PC-3 (cell line): ENCODE measurements around the gene CD40. TPM values are rescaled to one million over a fixed set of nuclear protein-coding genes. Genes with fewer than 3 reads are reported as not detected.

Experiments used
- ATAC-seq: fragments of 200-7000 bp; cut with Tn5 transposase; 2 replicates; pipeline ENCODE4 v1.9.1; 2020; ENCODE audit warnings: mild to moderate bottlenecking, moderate library complexity
- BruUV-seq: library from RNA; stranded (reverse); fragments of 400-500 nt; replicated peaks from 2 replicates; lab custom pipeline; 2021; lab: Mats Ljungman, UMichigan
- CTCF ChIA-PET: fragments of 300-600 bp; sonication (Branson Sonifier 250); formaldehyde crosslinking; loops from one replicate; lab custom pipeline; 2022; ENCODE audit warnings: antibody characterized with exemption; lab: Charles Lee
- POLR2A ChIA-PET: fragments of 300-600 bp; sonication (Branson Sonifier 250); formaldehyde crosslinking; loops from one replicate; lab custom pipeline; 2022; ENCODE audit warnings: antibody characterized with exemption; ENCODE audit not compliant: unreplicated experiment; lab: Charles Lee
- DNase-seq: peaks from one replicate; pipeline ENCODE4 v3.0.0-alpha.2; 2015
- H2AFZ ChIP-seq: fragments of 300-600 bp; sonication (generic); 2 replicates; pipeline ENCODE4 v1.6.0; 2016; ENCODE audit warnings: antibody characterized with exemption, low read length
- H3F3A ChIP-seq: fragments of 300-600 bp; sonication (generic); one replicate; pipeline ENCODE4 v1.6.0; 2017; ENCODE audit warnings: antibody characterized with exemption, low read length, control low read depth, mild to moderate bottlenecking; ENCODE audit not compliant: unreplicated experiment
- H3K27ac ChIP-seq: fragments of 300-600 bp; sonication (generic); 2 replicates; pipeline ENCODE4 v1.5.1; 2016; ENCODE audit warnings: mild to moderate bottlenecking, low read length
- H3K27me3 ChIP-seq: fragments of 300-600 bp; sonication (generic); 2 replicates; pipeline ENCODE4 v1.6.1; 2016; ENCODE audit warnings: low read length, mixed read lengths
- H3K36me3 ChIP-seq: fragments of 300-600 bp; sonication (generic); 2 replicates; pipeline ENCODE4 v1.6.1; 2016; ENCODE audit warnings: low read depth, mixed run types, low read length, mixed read lengths
- H3K4me1 ChIP-seq: fragments of 300-600 bp; sonication (generic); 2 replicates; pipeline ENCODE4 v1.5.1; 2016; ENCODE audit warnings: low read length; ENCODE audit not compliant: insufficient read depth
- H3K4me2 ChIP-seq: fragments of 300-600 bp; sonication (generic); 2 replicates; pipeline ENCODE4 v1.6.0; 2016; ENCODE audit warnings: low read length
- H3K4me3 ChIP-seq: fragments of 300-600 bp; sonication (generic); 2 replicates; pipeline ENCODE4 v1.5.1; 2016; ENCODE audit warnings: mild to moderate bottlenecking, low read length, mixed read lengths
- H3K79me2 ChIP-seq: fragments of 300-600 bp; sonication (generic); 2 replicates; pipeline ENCODE4 v1.6.1; 2017; ENCODE audit warnings: low read length, mixed read lengths
- H3K9ac ChIP-seq: fragments of 300-600 bp; sonication (generic); 2 replicates; pipeline ENCODE4 v1.6.0; 2016; ENCODE audit warnings: mild to moderate bottlenecking, low read length
- H3K9me2 ChIP-seq: fragments of 300-600 bp; sonication (generic); replicated peaks from 2 replicates; pipeline ENCODE4 v1.6.1; 2016; ENCODE audit warnings: mixed run types, low read length, mixed read lengths
- H3K9me3 ChIP-seq: fragments of 300-600 bp; sonication (generic); 2 replicates; pipeline ENCODE4 v1.6.1; 2016; ENCODE audit warnings: low read length, mixed read lengths
- H4K20me1 ChIP-seq: fragments of 300-600 bp; sonication (generic); 2 replicates; pipeline ENCODE4 v1.6.1; 2016; ENCODE audit warnings: low read length, mixed read lengths
- EZH2 ChIP-seq: fragments of 300-600 bp; sonication (generic); IDR thresholded peaks from one replicate; pipeline ENCODE4 v1.6.1; 2017; ENCODE audit warnings: antibody characterized with exemption, mild to moderate bottlenecking, low read length; ENCODE audit not compliant: unreplicated experiment
- EZH2phosphoT487 ChIP-seq: fragments of 300-600 bp; sonication (generic); IDR thresholded peaks from 2 replicates; pipeline ENCODE4 v1.6.1; 2018; ENCODE audit warnings: mild to moderate bottlenecking, antibody characterized with exemption, low read length, borderline replicate concordance
- intact Hi-C: fragments of 100-400 bp; cut with micrococcal nuclease; formaldehyde crosslinking; loops from 2 replicates; pipeline ENCODE4 v1.9.0; 2023
- total RNA-seq: library from RNA; depleted of rRNA; stranded (reverse); fragments of >200 nt; gene quantifications from 2 replicates; pipeline ENCODE4 v1.2.3, GENCODE V29; 2014
- TF ChIP-seq, protein P1 (sequence below): fragments of 300-600 bp; sonication (generic); conservative IDR thresholded peaks from 2 replicates; pipeline ENCODE4 v1.5.1; 2017; ENCODE audit warnings: antibody characterized with exemption, low read depth, mild to moderate bottlenecking, low read length

The CD40 gene
- total RNA-seq, 1 experiment from 2014 or later = 4.6 TPM

DNA sequence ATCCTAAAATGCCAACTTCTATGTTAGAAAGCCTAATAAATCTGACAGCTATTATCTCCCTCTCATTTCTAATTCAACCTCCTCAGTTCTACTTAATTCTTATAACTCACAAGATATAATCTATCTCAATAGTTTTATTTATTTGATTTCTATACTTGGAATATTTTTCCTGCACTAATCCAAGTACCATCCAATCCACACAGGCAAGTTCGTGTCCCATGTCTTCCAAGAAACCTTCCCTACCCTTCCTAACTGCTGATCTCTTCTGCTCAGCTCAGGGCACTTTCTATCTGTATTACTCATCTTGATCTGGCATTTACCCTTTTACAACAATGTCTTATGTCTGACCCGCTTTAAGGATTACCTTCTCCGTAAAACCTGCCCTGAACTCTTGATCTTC lies 46.5 kb upstream of the CD40 start:
- H3K27me3 ChIP-seq = no peaks in the 10 kb centered on the region
- no TSS peak for BruUV-seq
- no peak overlapping the region for H3K4me2 ChIP-seq
- no peaks in the 10 kb centered on the region for H3K79me2 ChIP-seq
- intact Hi-C loops = no loop called here
- H3K36me3 ChIP-seq = peaks cover 42% of the 10 kb centered on the region
- H3K27ac ChIP-seq = no peak overlapping the region
- no peak overlapping the region for H2AFZ ChIP-seq
- no peaks in the 10 kb centered on the region for H3F3A ChIP-seq
- H4K20me1 ChIP-seq = no peaks in the 10 kb centered on the region
- CTCF ChIA-PET = no interaction called here
- TF ChIP-seq EZH2phosphoT487 (no peak), EZH2 (no peak)
- TF ChIP-seq, protein P1, sequence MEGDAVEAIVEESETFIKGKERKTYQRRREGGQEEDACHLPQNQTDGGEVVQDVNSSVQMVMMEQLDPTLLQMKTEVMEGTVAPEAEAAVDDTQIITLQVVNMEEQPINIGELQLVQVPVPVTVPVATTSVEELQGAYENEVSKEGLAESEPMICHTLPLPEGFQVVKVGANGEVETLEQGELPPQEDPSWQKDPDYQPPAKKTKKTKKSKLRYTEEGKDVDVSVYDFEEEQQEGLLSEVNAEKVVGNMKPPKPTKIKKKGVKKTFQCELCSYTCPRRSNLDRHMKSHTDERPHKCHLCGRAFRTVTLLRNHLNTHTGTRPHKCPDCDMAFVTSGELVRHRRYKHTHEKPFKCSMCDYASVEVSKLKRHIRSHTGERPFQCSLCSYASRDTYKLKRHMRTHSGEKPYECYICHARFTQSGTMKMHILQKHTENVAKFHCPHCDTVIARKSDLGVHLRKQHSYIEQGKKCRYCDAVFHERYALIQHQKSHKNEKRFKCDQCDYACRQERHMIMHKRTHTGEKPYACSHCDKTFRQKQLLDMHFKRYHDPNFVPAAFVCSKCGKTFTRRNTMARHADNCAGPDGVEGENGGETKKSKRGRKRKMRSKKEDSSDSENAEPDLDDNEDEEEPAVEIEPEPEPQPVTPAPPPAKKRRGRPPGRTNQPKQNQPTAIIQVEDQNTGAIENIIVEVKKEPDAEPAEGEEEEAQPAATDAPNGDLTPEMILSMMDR = no peak
- H3K9me2 ChIP-seq = no peaks in the 10 kb centered on the region
- no peak overlapping the region for H3K9ac ChIP-seq
- no peak for ATAC-seq
- no peaks in the 10 kb centered on the region for H3K4me1 ChIP-seq
- POLR2A ChIA-PET = no interaction called here
- H3K4me3 ChIP-seq = no peak overlapping the region
- no peak for DNase-seq
- H3K9me3 ChIP-seq = no peaks in the 10 kb centered on the region

DNA sequence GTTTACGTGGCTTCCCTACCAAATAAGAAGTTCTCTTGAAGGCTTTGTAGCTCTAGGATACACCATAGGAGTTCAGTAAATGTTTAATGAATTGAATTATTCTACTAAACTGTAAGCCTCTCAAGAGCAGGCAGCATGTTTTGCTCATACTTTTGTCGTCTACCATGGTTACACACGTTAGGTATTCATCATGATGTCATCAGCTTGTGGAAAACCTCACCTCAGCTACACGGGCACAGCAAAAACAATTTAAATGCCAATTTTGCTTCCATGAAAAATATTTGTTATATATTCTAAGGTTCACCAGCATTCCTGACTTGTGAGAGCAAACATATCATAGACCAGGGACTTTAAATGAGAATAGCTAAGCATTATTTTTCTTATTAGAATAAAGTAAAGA lies 45.1 kb upstream of the CD40 start:
- no peak overlapping the region for H2AFZ ChIP-seq
- H3K4me1 ChIP-seq = no peaks in the 10 kb centered on the region
- H3F3A ChIP-seq = no peaks in the 10 kb centered on the region
- 0 out of 2 replicates have a peak, but pooled peaks cover 6% of the 10 kb centered on the region for H3K79me2 ChIP-seq
- CTCF ChIA-PET = no interaction called here
- H3K4me3 ChIP-seq = no peak overlapping the region
- peaks cover 41% of the 10 kb centered on the region for H3K36me3 ChIP-seq
- POLR2A ChIA-PET = no interaction called here
- H3K27ac ChIP-seq = no peak overlapping the region
- intact Hi-C loops = no loop called here
- no peaks in the 10 kb centered on the region for H3K27me3 ChIP-seq
- H4K20me1 ChIP-seq = peaks cover 9% of the 10 kb centered on the region; the same call in 1 of the 2 replicates
- TF ChIP-seq, protein P1 = no peak
- no peak for TF ChIP-seq EZH2phosphoT487
- H3K9me3 ChIP-seq = no peaks in the 10 kb centered on the region
- H3K4me2 ChIP-seq = no peak overlapping the region
- BruUV-seq = no TSS peak
- ATAC-seq = no peak
- no peak overlapping the region for H3K9ac ChIP-seq
- no peak for DNase-seq
- H3K9me2 ChIP-seq = no peaks in the 10 kb centered on the region

DNA sequence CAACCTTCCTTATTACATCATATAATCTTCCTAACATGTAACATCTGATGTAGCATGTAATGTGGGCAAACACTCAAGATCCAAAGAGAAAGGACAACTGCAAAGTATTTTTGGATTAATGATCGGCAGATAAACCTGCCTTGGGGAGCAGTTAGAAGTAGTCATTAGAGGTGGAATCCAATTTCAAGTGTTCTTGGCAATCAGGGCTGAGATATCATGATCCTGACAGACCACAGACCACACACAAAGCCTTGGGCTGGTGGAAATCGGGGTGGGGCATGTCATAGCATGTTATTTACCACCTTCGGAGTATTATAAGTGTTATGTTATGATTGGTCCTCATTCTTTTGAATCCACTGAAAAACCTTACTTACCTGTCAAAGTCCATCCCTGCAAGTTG lies 44.7 kb upstream of the CD40 start:
- Histone ChIP-seq H3K4me2 (no peak overlapping the region), H3K36me3 (peaks cover 41% of the 10 kb centered on the region), H3K9ac (no peak overlapping the region), H3F3A (no peaks in the 10 kb centered on the region), H3K9me3 (no peaks in the 10 kb centered on the region), H3K27ac (no peak overlapping the region), H3K9me2 (no peaks in the 10 kb centered on the region), H3K4me1 (no peaks in the 10 kb centered on the region), H3K79me2 (peaks cover 10% of the 10 kb centered on the region; the same call in 1 of the 2 replicates), H2AFZ (no peak overlapping the region), H4K20me1 (peaks cover 12% of the 10 kb centered on the region; the same call in 1 of the 2 replicates), H3K27me3 (no peaks in the 10 kb centered on the region), H3K4me3 (no peak overlapping the region)
- CTCF ChIA-PET = no interaction called here
- TF ChIP-seq EZH2phosphoT487 (no peak), EZH2 (no peak)
- TF ChIP-seq, protein P1 = no peak
- POLR2A ChIA-PET = interaction anchor here (0.6 kb wide), 1 partner anchor 934 kb away, joined by 8 read pairs; no protein-coding TSS in a partner anchor
- no peak for DNase-seq
- intact Hi-C loops = no loop called here
- no peak for ATAC-seq
- BruUV-seq = no TSS peak
